HG03108 (cell line): Measurements from ENCODE around the gene ECHS1.
A peak's percentile ranks its signal among the peaks of the same experiment; 100 is the strongest.

ENCODE experiments used
- ATAC-seq: cut with Tn5 transposase; IDR thresholded peaks from one replicate; pipeline ENCODE4 v1.9.1; 2021; ENCODE audit warnings: moderate library complexity; ENCODE audit not compliant: unreplicated experiment

Gene ECHS1

GRCh38 chr10:133347710-133348517 lies 25.2 kb downstream of the ECHS1 start:
- no peak for ATAC-seq

GRCh38 chr10:133346413-133346812 lies 26.7 kb downstream of the ECHS1 start:
- ATAC-seq, result no peak

DNA sequence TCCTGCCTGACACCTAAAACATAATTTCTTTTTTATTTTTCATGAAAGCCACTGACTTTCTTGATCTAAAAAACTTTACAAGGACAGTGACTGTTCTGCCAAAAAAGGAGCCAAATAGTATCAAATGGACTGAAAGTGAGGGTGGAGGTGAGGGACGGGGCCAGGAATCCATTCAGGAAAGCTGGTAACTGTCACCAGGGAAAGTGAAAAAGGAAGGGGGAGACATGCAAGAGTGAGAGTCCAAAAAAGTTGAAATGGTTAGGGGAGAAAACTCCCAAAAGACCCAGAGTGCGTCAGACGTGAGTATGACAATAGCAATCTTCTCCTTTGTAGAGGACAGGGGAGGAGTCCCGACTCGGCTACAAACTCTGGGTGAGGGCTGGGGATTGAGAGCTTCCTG lies 28.9 kb downstream of the ECHS1 start:
- no peak for ATAC-seq

- ATAC-seq, result no peak
Measured at GRCh38 chr10:133343558-133343957, 29.6 kb downstream of the ECHS1 start.

DNA sequence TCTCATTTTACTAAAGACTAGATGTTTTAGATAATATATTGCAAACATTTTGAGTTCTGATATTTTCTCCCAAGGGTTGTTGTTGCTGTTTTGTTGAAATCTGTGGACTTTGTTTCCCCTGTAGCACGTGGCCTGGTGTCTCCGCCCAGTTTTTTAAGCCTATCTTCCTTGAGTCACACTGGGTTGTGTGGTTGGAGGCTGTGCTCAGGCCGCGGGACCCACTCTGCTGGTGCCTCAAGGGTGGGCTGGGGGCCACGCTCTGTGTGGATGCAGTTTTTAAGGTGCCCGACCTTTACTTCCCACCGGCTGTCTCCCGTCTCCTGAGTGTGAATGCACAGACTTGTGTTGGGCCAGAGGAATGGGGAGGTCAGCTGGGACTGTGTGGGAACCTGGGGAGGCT lies 30.2 kb downstream of the ECHS1 start:
- ATAC-seq, result no peak

DNA sequence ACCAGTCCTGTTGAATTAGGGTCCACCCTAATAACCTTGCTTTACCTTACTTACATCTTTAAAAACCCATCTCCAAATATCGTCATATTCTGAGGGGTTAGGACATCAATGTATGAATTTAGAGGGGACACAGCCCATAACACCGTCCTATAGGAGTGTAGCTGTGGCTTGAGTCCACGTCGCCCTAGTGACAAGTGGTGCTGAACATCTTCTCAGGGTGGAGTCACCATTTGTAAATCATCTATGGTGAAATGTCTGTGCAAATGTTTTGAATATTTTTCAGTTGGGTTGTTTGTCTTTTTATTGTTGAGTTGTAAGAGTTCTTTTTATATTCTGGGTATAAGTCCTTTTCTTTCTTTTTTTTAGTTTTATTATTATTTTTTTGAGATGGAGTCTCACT lies 31.2 kb downstream of the ECHS1 start:
- no peak for ATAC-seq

GRCh38 chr10:133339708-133340380 lies 33.3 kb downstream of the ECHS1 start:
- no peak for ATAC-seq

DNA sequence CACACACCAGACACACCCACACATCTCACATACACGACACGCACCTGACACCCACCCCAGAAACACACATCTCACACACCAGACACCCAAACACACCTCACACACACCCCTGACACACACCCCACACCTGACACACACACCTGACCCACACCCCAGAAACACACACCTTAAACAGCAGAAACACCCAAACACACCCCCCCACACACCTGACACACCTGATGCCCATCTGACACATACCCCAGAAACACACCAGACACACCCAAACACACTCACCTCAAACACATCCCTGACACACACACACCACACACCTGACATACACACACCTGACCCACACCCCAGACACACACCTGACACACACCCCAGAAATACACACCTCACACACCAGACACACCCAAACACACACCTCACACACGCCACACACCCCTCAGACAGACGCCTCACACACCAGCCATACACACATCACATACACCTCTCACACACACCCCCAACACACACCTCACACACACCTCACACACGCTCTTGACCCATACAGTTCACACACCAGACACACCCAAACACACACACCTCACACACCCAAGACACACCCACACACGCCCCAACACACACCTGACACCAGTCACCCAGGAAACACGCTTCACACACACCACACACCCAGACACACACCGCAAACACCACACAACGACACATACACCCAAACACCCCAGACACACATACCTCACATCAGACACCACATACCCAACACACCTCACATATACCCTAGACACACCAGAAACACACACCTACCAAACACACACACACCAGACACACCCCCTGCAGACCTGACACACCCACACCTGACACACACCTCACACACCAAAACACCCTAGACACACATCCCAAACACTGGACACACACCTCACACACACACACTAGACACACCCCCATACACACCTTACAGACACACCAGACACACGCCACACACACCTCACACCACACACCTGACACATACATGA lies 34.8 kb downstream of the ECHS1 start:
- no peak for ATAC-seq

DNA sequence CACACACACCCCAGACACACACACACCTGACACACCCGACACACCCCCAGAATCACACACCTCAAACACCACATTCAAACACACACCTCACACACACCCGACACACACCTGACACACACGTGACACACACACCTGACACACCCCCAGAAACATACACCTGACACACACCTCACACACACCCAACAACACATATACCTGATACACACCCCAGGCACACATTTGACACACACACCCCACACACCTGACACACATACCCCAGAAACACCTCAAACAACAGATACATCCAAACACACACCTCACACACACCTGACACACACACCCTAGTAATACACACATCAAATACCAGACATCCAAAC lies 35.8 kb downstream of the ECHS1 start:
- ATAC-seq, result no peak

GRCh38 chr10:133336577-133337369 lies 36.4 kb downstream of the ECHS1 start, which contains the start of gene CALY:
CALY (minus strand) TSS chr10:133336896; CDS start chr10:133328989, 7,907 bp downstream.
- no peak for ATAC-seq

- ATAC-seq, result no peak
Measured at GRCh38 chr10:133336118-133336576, 37.0 kb downstream of the ECHS1 start.

DNA sequence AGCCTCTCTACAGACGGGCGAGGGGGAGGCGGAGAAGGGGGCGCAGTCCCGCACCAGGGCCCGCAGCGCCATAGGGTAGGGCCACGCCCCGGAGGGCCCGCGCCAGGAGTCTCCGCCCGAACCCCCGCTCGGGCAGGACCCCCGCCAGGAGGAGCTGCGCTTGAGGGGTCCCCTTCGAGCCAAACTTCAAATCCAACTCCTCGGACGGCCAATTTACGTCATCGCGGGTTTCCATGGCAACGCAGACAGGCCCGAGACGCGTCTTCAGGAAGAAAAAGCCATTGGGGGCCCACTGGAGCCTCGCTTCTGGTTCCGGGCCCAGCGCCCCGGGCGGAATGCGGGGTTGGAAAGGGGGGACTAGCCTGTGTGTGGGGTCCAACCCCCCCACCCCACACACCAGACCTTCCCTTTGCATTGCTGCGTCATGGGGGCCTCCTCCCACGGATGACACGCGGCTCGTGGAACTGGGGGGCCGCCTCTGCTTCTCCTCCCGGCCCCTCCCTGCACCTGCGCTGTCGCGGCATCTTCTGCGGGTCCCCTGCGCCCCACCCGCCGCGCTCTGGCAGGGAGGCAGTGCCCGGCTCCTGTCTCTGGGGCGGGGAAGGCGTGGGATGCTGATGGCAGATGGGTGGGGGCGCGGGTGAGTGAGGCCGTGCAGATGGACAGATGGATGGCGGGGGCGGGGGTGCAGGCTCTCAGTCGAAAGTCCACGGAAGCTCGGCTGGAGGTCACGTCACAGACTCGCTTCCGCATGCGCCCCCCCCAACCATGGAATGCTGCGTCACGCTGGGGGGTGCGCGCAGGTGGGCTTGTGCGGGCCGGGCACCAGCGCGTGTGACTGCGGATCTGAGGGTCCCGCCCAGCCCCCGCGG lies 37.7 kb downstream of the ECHS1 start:
- no peak for ATAC-seq

GRCh38 chr10:133334503-133335245 lies 38.5 kb downstream of the ECHS1 start:
- ATAC-seq, result no peak

- ATAC-seq, result no peak
Measured at GRCh38 chr10:133332936-133333699, 40.0 kb downstream of the ECHS1 start.

DNA sequence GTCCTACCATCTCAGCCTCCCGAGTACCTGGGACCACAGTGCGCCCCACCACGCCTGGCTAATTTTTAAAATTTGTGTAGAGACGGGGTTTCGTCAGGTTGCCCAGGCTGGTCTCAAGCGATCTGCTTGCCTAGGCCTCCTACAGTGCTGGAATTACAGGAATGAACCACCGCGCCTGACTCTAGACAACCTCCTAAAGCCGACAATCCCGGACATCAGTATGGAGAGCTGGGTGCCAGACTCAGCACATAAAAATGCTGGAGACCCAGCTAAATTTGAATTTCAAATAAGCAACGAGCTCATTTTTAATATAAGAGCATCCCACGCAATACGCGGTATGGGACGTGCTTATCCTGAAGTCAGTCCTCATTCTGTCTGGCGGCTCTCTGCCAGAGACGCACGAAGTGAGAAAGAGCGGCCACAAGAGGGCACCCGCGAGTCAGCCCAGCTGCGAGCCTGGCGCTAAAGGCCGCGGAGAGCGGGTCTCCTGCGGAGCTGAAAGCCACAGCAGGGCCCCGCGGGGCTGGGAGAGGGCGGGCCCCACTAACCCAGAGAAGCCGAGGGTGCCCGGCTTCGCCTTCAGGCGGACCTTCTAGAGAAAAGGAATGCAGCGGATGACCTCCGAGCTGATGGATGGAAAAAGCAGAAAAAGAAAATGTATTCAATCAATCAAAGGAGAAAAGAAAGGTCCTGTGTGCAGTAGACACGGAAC lies 43.5 kb downstream of the ECHS1 start:
- ATAC-seq, result peak; percentile 67

GRCh38 chr10:133328358-133329343 lies 44.5 kb downstream of the ECHS1 start:
- ATAC-seq, result no peak
